ENCODE data around the gene LAMA2.

- no peak for TF ChIP-seq CTCF (IDR thresholded peaks at IDR 0.05; ENCODE audit: extremely low read depth in 1 of 2, insufficient read depth in 1 of 2, low read depth in 1 of 2, low read length in 2 of 2)
- no peak for TF ChIP-seq JUN (IDR thresholded peaks at IDR 0.05; ENCODE audit: borderline replicate concordance, insufficient read depth, insufficient read length, low read depth)
- TF ChIP-seq POLR2A (IDR thresholded peaks at IDR 0.05; ENCODE audit: low read depth, low read length), result no peak
- TF ChIP-seq POLR2AphosphoS5 (IDR thresholded peaks at IDR 0.05; ENCODE audit: insufficient read depth, low read depth, low read length), result no peak
- no peak for TF ChIP-seq MAX (IDR thresholded peaks at IDR 0.05; ENCODE audit: insufficient read depth, insufficient read length)
- TF ChIP-seq EZH2 (IDR thresholded peaks at IDR 0.05; ENCODE audit: borderline replicate concordance, low read depth, low read length, severe bottlenecking), result no peak
- no peak for TF ChIP-seq GATA2 (IDR thresholded peaks at IDR 0.05; ENCODE audit: insufficient read depth, insufficient read length, low read depth, low read length)
- no peak for TF ChIP-seq FOS (IDR thresholded peaks at IDR 0.05; ENCODE audit: borderline replicate concordance, insufficient read depth, low read length)
- TF ChIP-seq MYC (IDR thresholded peaks at IDR 0.05; ENCODE audit: low read depth, low read length), result no peak
These were observed 35.9 kb downstream of the LAMA2 start for GRCh38 chr6:128918886-128919285.

Measured in endothelial cell of umbilical vein (primary cell).